Measurements from ENCODE around the gene ARHGAP23.

ARHGAP23 gene

GRCh38 chr17:38533866-38534497 is 105.7 kb downstream of the ARHGAP23 start:
- TF ChIP-seq GLIS3 (CRISPR knock-in tag; IDR thresholded peaks at IDR 0.05) (no peak), TCF4 (CRISPR knock-in tag; IDR thresholded peaks at IDR 0.05; ENCODE audit: borderline replicate concordance) (no peak), CREB5 (CRISPR knock-in tag; IDR thresholded peaks at IDR 0.05; ENCODE audit: low read depth) (no peak), ZFP3 (CRISPR knock-in tag; IDR thresholded peaks at IDR 0.05) (no peak), PATZ1 (CRISPR knock-in tag; IDR thresholded peaks at IDR 0.05; ENCODE audit: borderline replicate concordance) (no peak), ISL1 (CRISPR knock-in tag; IDR thresholded peaks at IDR 0.05) (no peak), SNAI2 (CRISPR knock-in tag; IDR thresholded peaks at IDR 0.05) (no peak), CSDC2 (CRISPR knock-in tag; IDR thresholded peaks at IDR 0.05) (no peak), ZNF565 (CRISPR knock-in tag; conservative IDR thresholded peaks at IDR 0.05; ENCODE audit: low read depth) (no peak), ZFP30 (CRISPR knock-in tag; IDR thresholded peaks at IDR 0.05) (no peak), CSRNP3 (CRISPR knock-in tag; IDR thresholded peaks at IDR 0.05) (no peak), ZNF8 (CRISPR knock-in tag; IDR thresholded peaks at IDR 0.05) (no peak), PPARA (CRISPR knock-in tag; IDR thresholded peaks at IDR 0.05; ENCODE audit: borderline replicate concordance) (no peak), ARNTL (CRISPR knock-in tag; IDR thresholded peaks at IDR 0.05; ENCODE audit: borderline replicate concordance, low read depth) (no peak), OSR1 (CRISPR knock-in tag; IDR thresholded peaks at IDR 0.05) (no peak), ESRRG (CRISPR knock-in tag; IDR thresholded peaks at IDR 0.05) (no peak), BACH2 (CRISPR knock-in tag; IDR thresholded peaks at IDR 0.05; ENCODE audit: borderline replicate concordance) (no peak)
- TF ChIP-seq, protein P1, sequence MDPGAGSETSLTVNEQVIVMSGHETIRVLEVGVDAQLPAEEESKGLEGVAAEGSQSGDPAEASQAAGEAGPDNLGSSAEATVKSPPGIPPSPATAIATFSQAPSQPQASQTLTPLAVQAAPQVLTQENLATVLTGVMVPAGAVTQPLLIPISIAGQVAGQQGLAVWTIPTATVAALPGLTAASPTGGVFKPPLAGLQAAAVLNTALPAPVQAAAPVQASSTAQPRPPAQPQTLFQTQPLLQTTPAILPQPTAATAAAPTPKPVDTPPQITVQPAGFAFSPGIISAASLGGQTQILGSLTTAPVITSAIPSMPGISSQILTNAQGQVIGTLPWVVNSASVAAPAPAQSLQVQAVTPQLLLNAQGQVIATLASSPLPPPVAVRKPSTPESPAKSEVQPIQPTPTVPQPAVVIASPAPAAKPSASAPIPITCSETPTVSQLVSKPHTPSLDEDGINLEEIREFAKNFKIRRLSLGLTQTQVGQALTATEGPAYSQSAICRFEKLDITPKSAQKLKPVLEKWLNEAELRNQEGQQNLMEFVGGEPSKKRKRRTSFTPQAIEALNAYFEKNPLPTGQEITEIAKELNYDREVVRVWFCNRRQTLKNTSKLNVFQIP (CRISPR knock-in tag; IDR thresholded peaks at IDR 0.05; ENCODE audit: borderline replicate concordance, low read depth) = no peak
- TF ChIP-seq, protein P2, sequence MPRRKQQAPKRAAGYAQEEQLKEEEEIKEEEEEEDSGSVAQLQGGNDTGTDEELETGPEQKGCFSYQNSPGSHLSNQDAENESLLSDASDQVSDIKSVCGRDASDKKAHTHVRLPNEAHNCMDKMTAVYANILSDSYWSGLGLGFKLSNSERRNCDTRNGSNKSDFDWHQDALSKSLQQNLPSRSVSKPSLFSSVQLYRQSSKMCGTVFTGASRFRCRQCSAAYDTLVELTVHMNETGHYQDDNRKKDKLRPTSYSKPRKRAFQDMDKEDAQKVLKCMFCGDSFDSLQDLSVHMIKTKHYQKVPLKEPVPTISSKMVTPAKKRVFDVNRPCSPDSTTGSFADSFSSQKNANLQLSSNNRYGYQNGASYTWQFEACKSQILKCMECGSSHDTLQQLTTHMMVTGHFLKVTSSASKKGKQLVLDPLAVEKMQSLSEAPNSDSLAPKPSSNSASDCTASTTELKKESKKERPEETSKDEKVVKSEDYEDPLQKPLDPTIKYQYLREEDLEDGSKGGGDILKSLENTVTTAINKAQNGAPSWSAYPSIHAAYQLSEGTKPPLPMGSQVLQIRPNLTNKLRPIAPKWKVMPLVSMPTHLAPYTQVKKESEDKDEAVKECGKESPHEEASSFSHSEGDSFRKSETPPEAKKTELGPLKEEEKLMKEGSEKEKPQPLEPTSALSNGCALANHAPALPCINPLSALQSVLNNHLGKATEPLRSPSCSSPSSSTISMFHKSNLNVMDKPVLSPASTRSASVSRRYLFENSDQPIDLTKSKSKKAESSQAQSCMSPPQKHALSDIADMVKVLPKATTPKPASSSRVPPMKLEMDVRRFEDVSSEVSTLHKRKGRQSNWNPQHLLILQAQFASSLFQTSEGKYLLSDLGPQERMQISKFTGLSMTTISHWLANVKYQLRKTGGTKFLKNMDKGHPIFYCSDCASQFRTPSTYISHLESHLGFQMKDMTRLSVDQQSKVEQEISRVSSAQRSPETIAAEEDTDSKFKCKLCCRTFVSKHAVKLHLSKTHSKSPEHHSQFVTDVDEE (CRISPR knock-in tag; IDR thresholded peaks at IDR 0.05) = no peak
- ATAC-seq = peak; percentile 24; the same call in 1 of the 3 replicates

DNA sequence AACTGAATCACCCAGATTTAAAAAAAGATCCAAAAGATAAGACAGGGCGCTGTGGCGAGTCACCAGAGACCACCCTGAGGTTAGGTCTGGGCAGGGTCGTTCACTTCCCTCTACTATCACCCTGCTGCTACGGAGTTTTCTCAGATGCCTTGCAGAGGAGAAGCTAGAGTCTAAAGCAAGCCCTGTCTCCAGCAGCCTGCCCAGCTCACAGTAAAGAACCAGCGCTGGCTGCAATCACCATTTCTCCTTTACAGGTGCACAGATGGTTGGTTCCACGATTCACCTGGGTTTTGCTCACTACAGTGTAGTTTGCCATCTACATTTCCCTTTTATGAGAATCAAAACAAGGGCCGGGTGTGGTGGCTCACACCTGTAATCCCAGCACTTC is 106.2 kb downstream of the ARHGAP23 start:
- ATAC-seq = no peak
- no peak for TF ChIP-seq ZNF70 (CRISPR knock-in tag; IDR thresholded peaks at IDR 0.05)
- TF ChIP-seq GLIS3 (CRISPR knock-in tag; IDR thresholded peaks at IDR 0.05) = no peak
- TF ChIP-seq ISL1 (CRISPR knock-in tag; IDR thresholded peaks at IDR 0.05) = no peak
- TF ChIP-seq CSDC2 (CRISPR knock-in tag; IDR thresholded peaks at IDR 0.05) = no peak
- no peak for TF ChIP-seq ZC3H10 (CRISPR knock-in tag; IDR thresholded peaks at IDR 0.05)
- no peak for TF ChIP-seq ZFP30 (CRISPR knock-in tag; IDR thresholded peaks at IDR 0.05)
- no peak for TF ChIP-seq CSRNP3 (CRISPR knock-in tag; IDR thresholded peaks at IDR 0.05)

Measured in SK-N-SH treated with all-trans-retinoic acid at 6 μM for 48 hours (cell line).